GM18507 (cell line): ENCODE measurements around the gene ALOX5AP.

Experiments
- DNase-seq: peaks from one replicate; pipeline ENCODE4 v3.0.0; 2011; ENCODE audit warnings: low read depth; ENCODE audit not compliant: insufficient read length; ENCODE audit errors: extremely low spot score
- FAIRE-seq: peaks from 2 replicates; lab custom pipeline; 2011; peaks lifted over from hg19 to GRCh38; lab: Jason Lieb, UNC

Gene ALOX5AP

GRCh38 chr13:30735025-30735871, at the start of gene ALOX5AP:
Gene ALOX5AP (plus strand): TSS chr13:30735543. CDS start chr13:30735606, 63 bp downstream.
- DNase-seq (peak; percentile 28), FAIRE-seq (peak; percentile 93)

DNA sequence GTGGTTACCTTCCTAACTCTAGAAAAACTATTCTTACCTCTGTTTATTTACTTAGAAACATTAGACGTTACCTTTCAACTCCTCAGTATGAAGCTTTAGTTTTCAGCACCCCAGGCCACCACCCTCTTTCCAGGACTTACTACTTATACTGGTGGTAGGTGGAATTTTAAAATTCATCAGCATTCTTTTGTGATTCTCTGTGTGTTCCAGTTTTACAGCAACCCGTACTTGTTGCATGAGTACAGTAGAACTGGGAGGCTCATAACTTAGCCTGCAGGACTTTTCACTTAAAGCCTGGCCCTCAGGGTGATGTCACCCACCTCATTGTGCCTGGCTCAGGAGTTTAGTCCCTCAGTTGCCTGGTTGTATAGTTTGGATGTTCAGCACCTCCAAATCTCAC, 49.4 kb upstream of the ALOX5AP start:
- FAIRE-seq = no peak
- no peak for DNase-seq

DNA sequence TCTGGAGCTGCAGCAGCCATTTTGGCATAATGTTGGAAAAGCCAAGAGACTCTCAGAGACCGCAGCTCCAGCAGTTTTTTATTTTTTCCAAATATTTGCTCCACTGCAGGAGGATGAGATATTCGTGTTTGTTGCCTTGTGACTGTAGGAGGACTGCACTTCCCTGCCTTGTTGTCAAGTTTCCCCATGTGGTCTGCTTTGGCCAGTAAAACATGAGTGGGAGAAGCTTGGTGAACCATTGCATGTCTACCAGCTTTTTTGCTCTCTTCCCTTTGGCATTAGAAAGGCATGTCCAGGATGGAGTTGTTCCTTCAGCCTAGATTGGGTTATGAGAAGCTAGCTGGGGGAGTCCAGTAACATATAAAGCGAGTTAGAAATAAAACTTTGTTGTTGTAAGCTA, 47.7 kb upstream of the ALOX5AP start:
- FAIRE-seq (no peak), DNase-seq (no peak)

DNA sequence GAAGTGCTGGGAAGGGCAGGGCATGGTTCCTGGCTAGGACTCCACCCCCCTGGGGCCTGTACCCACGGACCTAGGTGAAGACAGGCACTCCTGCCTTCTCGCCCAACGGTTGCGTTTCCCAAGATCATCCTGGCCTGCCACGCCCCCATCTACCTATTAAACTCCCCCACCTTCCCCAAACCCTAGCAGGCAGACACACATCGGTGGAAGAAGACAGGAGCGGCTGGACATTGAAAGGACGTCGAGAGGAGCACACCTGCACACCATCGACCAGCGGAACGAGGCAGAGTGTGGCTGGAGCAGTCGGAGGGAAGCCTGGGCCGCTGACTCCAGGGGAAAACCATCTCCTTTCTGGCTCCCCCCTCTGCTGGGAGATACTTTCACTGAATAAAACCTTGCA, 45.6 kb upstream of the ALOX5AP start:
- FAIRE-seq (no peak), DNase-seq (no peak)

GRCh38 chr13:30690282-30691188, 44.8 kb upstream of the ALOX5AP start:
- no peak for DNase-seq
- FAIRE-seq = peak; percentile 70

GRCh38 chr13:30692113-30692512, 43.2 kb upstream of the ALOX5AP start:
- no peak for DNase-seq
- no peak for FAIRE-seq

DNA sequence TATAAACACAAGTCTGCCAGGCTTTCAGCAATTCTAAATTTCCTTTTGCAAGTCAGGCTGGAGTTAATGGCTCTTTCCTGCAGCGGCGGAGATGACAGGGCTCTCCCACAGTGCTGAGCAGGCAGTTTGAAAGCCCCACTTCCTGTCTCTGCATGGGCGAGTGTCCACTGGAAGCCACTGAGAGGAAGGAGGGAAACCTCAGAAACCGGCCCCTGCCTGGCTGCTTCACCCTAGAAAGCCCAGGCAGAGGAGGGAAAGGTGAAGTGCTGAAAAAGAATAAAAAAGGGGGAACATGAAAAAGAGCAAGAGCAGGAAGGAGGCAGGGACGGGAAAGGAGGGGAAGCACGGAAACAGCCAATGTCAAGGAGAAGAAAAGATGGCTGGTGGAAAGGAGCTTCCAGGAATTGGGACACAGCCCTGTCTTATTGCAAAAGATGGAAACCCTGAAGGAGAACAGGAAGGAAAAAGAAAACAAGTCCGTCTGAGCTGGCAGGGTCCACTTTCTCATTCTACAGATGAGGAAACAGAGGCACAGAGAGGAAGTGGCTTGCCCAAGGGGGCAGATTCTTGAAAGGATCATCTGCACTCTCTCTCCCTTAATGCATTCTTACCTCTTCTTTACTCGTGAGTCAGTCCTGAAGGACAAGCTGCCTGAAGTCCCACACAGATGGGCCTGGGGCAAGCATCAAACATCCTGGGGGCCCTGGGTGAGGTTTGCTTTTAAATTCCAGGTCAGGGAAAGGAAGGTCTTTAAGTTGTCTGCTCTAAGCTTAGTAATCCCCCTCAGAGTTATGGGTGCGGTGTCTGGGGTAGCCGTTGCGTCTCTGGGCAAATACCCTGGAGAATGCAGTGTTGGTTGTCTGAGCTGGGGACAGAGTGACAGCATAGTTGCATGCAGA, 38.8 kb upstream of the ALOX5AP start:
- no peak for DNase-seq
- peak; percentile 74 for FAIRE-seq

GRCh38 chr13:30697177-30697953, 38.0 kb upstream of the ALOX5AP start:
- no peak for DNase-seq
- no peak for FAIRE-seq

DNA sequence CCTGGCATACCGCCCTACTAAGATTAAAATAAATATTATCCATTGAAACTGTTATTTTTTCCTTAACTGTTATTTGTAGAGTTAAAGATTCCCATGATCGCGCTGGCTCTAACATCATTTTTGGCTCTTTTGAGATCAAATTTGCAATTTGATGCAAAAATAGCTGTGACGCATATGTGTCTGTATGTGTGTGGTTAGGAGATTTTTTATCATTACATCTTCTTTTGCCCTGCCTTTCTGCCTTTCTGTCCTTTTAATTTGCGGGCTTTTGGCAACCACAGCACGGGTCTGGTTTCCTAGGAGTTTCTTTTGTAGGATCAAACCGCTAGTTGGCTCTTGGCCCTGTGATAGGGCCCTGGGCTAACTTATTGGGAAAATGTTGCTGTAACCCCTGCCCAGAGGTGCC, 37.3 kb upstream of the ALOX5AP start:
- FAIRE-seq (no peak), DNase-seq (no peak)

DNA sequence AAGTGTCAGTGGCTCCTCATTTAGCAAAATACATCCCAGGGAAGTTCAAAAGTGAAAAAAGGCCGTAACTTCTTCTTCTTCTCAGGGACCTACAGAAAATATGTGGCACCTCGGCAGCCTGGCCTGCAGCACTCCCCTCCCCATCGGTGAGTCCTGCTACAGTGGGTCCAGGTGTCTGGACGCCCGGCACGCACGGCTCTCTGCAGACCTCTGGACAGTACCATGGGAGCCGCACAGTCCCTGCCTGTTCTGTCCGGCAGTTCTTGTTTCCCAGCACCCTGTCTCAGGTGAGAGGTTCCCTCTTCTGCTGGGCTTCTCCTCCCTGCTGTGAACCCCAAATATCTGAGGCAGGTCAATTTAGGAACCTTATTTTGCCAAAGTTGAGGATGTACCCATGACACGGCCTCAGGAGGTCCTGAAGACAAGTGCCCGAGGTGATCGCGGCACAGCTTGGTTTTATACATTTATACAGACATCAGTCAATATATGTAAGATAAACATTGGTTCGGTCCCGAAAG, 36.8 kb upstream of the ALOX5AP start:
- no peak for DNase-seq
- no peak for FAIRE-seq

DNA sequence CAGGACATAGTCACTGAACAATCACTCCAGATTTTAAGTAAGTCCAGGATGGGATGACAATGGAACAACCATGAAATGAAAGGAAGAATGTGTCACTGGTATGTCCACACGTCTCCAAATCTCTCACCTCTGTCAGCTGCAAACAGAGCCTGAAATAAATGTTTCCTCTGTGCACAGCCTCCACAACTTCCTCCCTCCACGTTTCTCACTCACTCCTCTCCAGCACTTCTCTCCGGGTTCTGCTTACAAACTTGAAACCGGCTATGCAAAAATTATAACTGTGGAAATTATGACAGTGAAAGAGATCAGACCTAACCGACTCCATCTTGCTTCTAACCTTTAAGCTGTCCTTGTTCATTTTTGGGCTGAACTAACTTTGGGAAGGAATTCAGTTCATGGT, 35.0 kb upstream of the ALOX5AP start:
- DNase-seq (no peak), FAIRE-seq (no peak)

DNA sequence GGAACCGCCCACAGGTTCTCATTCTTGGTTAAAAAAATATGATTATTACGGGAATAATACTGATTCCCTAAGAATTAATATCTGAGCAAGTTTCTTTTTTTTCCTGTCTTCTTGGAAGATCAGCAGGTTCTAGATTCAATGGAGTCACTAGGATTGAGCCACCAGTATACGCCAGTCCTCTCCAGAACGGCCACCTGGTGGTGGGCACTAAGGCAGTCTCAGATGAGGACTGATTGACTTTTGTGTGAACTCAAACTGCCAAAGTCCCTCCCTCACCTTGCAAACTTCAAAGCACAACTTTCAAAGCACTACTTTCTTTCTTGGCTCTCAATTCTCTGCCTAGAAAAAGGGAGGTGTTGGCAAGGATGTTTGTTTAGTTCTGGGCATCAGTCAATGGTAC, 33.3 kb upstream of the ALOX5AP start:
- FAIRE-seq (no peak), DNase-seq (no peak)

- no peak for FAIRE-seq
- DNase-seq = no peak
Measured at GRCh38 chr13:30704596-30704995, 30.7 kb upstream of the ALOX5AP start.

- DNase-seq (no peak), FAIRE-seq (no peak)
Measured at GRCh38 chr13:30705680-30706079, 29.7 kb upstream of the ALOX5AP start.

DNA sequence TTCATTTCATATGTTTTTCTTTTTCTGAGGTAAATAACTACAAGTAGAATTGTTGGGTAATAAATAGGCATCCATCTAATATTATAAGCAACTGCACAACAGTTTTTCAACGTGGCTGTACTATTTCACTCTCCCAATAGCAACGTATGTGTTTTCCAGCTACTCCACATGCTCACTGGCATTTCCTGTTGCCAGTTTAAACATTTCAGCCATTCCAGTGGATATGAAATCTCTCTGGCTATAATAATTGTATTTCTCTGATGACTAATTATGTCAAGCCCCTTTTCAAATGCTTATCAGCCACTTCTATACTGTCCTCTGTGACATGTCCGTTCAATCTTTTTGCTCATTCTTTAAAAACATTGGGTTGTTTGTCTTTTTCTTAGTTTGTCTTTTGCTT, 26.8 kb upstream of the ALOX5AP start:
- FAIRE-seq = no peak
- no peak for DNase-seq

- FAIRE-seq (no peak), DNase-seq (no peak)
Measured at GRCh38 chr13:30710442-30710841, 24.9 kb upstream of the ALOX5AP start.

DNA sequence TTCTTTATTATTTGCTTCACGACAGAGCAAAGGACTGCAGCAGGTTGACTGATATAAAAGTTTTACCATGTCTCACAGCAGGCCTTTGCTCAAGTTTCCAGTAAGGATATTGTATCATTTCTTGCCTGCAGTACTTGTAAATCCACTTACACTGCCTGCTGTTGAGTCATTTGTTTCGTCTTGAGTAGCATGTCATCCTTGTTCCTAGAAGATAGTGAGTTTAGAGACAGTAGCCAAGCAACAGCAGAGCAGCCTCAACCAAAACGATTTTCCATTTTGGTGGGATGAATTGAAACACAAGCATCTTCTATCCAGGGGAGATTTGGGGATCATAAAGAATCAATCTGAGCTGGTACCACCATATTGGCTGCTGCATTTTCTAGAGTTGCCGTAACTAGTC, 24.0 kb upstream of the ALOX5AP start:
- DNase-seq = no peak
- no peak for FAIRE-seq

DNA sequence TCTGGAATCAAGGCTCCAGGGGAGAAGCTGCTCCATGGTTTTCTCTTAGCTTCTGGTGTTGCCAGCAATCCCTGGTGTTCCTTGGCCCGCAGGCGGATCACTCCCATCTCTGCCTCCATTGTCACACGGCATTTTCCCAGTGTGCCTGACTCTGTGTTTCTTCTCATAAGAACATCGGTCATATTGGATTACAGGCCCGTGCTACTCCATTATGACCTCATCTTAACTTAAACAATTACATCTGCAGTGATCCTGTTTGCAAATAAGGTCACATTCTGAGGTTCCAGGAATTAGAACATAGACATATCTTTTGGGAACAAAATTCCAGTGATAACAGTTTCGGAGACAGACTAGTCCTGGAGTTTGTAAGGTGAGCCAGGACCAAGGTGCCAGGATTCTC, 23.5 kb upstream of the ALOX5AP start:
- DNase-seq (no peak), FAIRE-seq (no peak)
